K562 (cell line): ENCODE measurements around the gene CDKN2B-AS1. TPM values are rescaled to one million over a fixed set of nuclear protein-coding genes. Genes with fewer than 3 reads are reported as not detected.

Source experiments
- ATAC-seq: fragments of 200-7000 bp; cut with Tn5 transposase; 3 replicates; pipeline ENCODE4 v1.9.1; 2020; ENCODE audit warnings: moderate library complexity
- BruUV-seq: library from RNA; stranded (reverse); fragments of 400-500 nt; replicated peaks from 2 replicates; lab custom pipeline; 2021; lab: Mats Ljungman, UMichigan
- CTCF ChIA-PET: fragments of 300-600 bp; formaldehyde crosslinking; extraction: SDS; loops from one replicate; lab custom pipeline; 2021; ENCODE audit warnings: low intra/inter-chr PET ratio; lab: Yijun Ruan, JAX
- POLR2A ChIA-PET: fragments of 300-600, 350-650 bp; sonication (Branson Sonifier 250); formaldehyde crosslinking; extraction: SDS; loops from one replicate; lab custom pipeline; 2021; ENCODE audit warnings: antibody characterized with exemption, inconsistent platforms; lab: Yijun Ruan, JAX
- DNase-seq, 4 experiments: peaks; one replicate each; pipeline versions ENCODE4 v3.0.0 to v3.0.0-alpha.2; 2011 to 2018; ENCODE audit warnings: low spot score in 3 of 4, mixed read lengths in 3 of 4; ENCODE audit errors: extremely low read depth in 1 of 4
- FAIRE-seq: peaks from 2 replicates; lab custom pipeline; 2011; peaks lifted over from hg19 to GRCh38; lab: Jason Lieb, UNC
- H2AFZ ChIP-seq: 2 replicates; pipeline ENCODE4 v1.6.0; 2011; ENCODE audit warnings: low read depth, low read length, control low read depth, inconsistent platforms
- H3K27ac ChIP-seq: fragments of 200-600 bp; 3 replicates; pipeline ENCODE4 v1.8.0; 2011; ENCODE audit warnings: low read depth, mild to moderate bottlenecking, control low read depth, inconsistent platforms, low read length, moderate library complexity, mixed read lengths; ENCODE audit errors: extremely low read depth
- H3K27me3 ChIP-seq, 2 experiments: fragments of 300-600 bp in 1 of 2; 2 replicates in 1 of 2; 3 replicates in 1 of 2; pipeline versions ENCODE4 v1.6.0 to v1.8.0; 2011; ENCODE audit warnings: inconsistent platforms in 2 of 2, low read length in 2 of 2, mild to moderate bottlenecking in 1 of 2, mixed read lengths in 1 of 2, moderate library complexity in 1 of 2; ENCODE audit not compliant: control insufficient read depth in 2 of 2, insufficient read depth in 2 of 2
- H3K36me3 ChIP-seq: fragments of 300-600 bp; 3 replicates; pipeline ENCODE4 v1.8.0; 2011; ENCODE audit warnings: mild to moderate bottlenecking, low read length, inconsistent platforms; ENCODE audit not compliant: control insufficient read depth, insufficient read depth
- H3K4me1 ChIP-seq, 2 experiments: fragments of 200-600 bp in 1 of 2; replicated peaks in 1 of 2; 2 replicates in 1 of 2; 3 replicates in 1 of 2; pipeline versions ENCODE4 v1.5.1 to v1.8.0; 2011; ENCODE audit warnings: inconsistent platforms in 2 of 2, low read length in 2 of 2, mild to moderate bottlenecking in 1 of 2, mixed read lengths in 1 of 2, moderate library complexity in 1 of 2; ENCODE audit not compliant: control insufficient read depth in 2 of 2, insufficient read depth in 2 of 2
- H3K4me2 ChIP-seq: 2 replicates; pipeline ENCODE4 v1.6.1; 2011; ENCODE audit warnings: low read length, control low read depth, inconsistent platforms, mixed read lengths; ENCODE audit not compliant: insufficient read depth
- H3K4me3 ChIP-seq: fragments of 200-600 bp; sonication (generic), shearing (Covaris generic); 2 replicates; pipeline ENCODE4 v1.5.1; 2016; ENCODE audit warnings: control low read depth, inconsistent platforms
- H3K79me2 ChIP-seq: fragments of 200-600 bp; 3 replicates; pipeline ENCODE4 v1.8.0; 2011; ENCODE audit warnings: low read length, inconsistent platforms; ENCODE audit not compliant: control insufficient read depth, insufficient read depth
- H3K9ac ChIP-seq, 2 experiments: 2 replicates each; pipeline versions ENCODE4 v1.6.0 to v1.6.1; 2011; ENCODE audit warnings: low read depth in 2 of 2, low read length in 2 of 2, control low read depth in 1 of 2, inconsistent platforms in 1 of 2, mild to moderate bottlenecking in 1 of 2, mixed read lengths in 1 of 2; ENCODE audit not compliant: insufficient read depth in 1 of 2
- H3K9me1 ChIP-seq: one replicate; pipeline ENCODE4 v1.6.0; 2011; ENCODE audit warnings: inconsistent platforms, mild to moderate bottlenecking, low read length, moderate library complexity; ENCODE audit not compliant: control insufficient read depth, insufficient read depth
- H3K9me3 ChIP-seq: replicated peaks from 2 replicates; pipeline ENCODE4 v1.5.1; 2011; ENCODE audit warnings: low read depth, low read length, inconsistent platforms; ENCODE audit not compliant: control insufficient read depth, insufficient read depth
- H4K20me1 ChIP-seq: replicated peaks from 2 replicates; pipeline ENCODE4 v1.6.1; 2011; ENCODE audit warnings: low read length, inconsistent platforms, mixed read lengths; ENCODE audit not compliant: control insufficient read depth, insufficient read depth
- BCL6 ChIP-seq: fragments of 250-450 bp; sonication (Bioruptor Pico); IDR thresholded peaks from 2 replicates; pipeline ENCODE4 v1.4.0; 2020
- CREB3 ChIP-seq: fragments of 450-650 bp; conservative IDR thresholded peaks from 2 replicates; pipeline ENCODE4 v1.6.1; 2016; ENCODE audit warnings: missing genetic modification characterization, low read depth, mild to moderate bottlenecking, missing compliant biosample characterization, moderate library complexity
- DACH1 ChIP-seq: fragments of 450-650 bp; IDR thresholded peaks from 2 replicates; pipeline ENCODE4 v1.6.1; 2018; ENCODE audit not compliant: partially characterized antibody
- FOXP1 ChIP-seq: sonication (generic); formaldehyde crosslinking; IDR thresholded peaks from 2 replicates; pipeline ENCODE4 v1.8.0; 2022; ENCODE audit warnings: mild to moderate bottlenecking, missing genetic modification reagents
- GMEB1 ChIP-seq: fragments of 250-450 bp; sonication (Bioruptor Pico); IDR thresholded peaks from 2 replicates; pipeline ENCODE4 v1.4.0; 2020; ENCODE audit warnings: mild to moderate bottlenecking
- OTX1 ChIP-seq: fragments of 450-650 bp; formaldehyde crosslinking; IDR thresholded peaks from 2 replicates; pipeline ENCODE4 v1.4.0; 2022; ENCODE audit warnings: mild to moderate bottlenecking
- PML ChIP-seq: IDR thresholded peaks from 2 replicates; pipeline ENCODE4 v1.6.1; 2012; ENCODE audit warnings: low read length, inconsistent platforms
- RAD51 ChIP-seq: fragments of 450-650 bp; IDR thresholded peaks from 2 replicates; pipeline ENCODE4 v1.7.1; 2016; ENCODE audit warnings: low read depth, mild to moderate bottlenecking, borderline replicate concordance
- RBFOX2 ChIP-seq: fragments of 200-400 bp; formaldehyde crosslinking; IDR thresholded peaks from 2 replicates; pipeline ENCODE4 v1.6.1; 2017; ENCODE audit warnings: low read depth, mild to moderate bottlenecking, low read length, moderate library complexity
- RBM39 ChIP-seq: fragments of 200-400 bp; formaldehyde crosslinking; optimal IDR thresholded peaks from 2 replicates; pipeline ENCODE3; 2018; ENCODE audit warnings: low read depth, low read length
- SP1 ChIP-seq: sonication (generic); formaldehyde crosslinking; IDR thresholded peaks from 2 replicates; pipeline ENCODE4 v1.8.1; 2022; ENCODE audit warnings: mild to moderate bottlenecking, missing genetic modification reagents
- ZBTB17 ChIP-seq: fragments of 450-650 bp; formaldehyde crosslinking; IDR thresholded peaks from 2 replicates; pipeline ENCODE4 v1.4.0; 2020; ENCODE audit warnings: mild to moderate bottlenecking
- ZNF133 ChIP-seq: fragments of 250-450 bp; sonication (Bioruptor Pico); IDR thresholded peaks from 2 replicates; pipeline ENCODE4 v1.4.0; 2020; ENCODE audit warnings: mild to moderate bottlenecking
- ZNF551 ChIP-seq: fragments of 250-450 bp; sonication (Bioruptor Pico); IDR thresholded peaks from 2 replicates; pipeline ENCODE4 v1.5.0; 2021; ENCODE audit warnings: mild to moderate bottlenecking, moderate library complexity
- in situ Hi-C: fragments of 300-500 bp; cut with MboI; formaldehyde crosslinking; loops from 4 replicates; pipeline ENCODE4 v1.15.0; 2018; ENCODE audit warnings: inconsistent platforms, mixed read lengths
- intact Hi-C: fragments of 100-400 bp; cut with micrococcal nuclease; formaldehyde crosslinking; loops from 2 replicates; pipeline ENCODE4 v1.14.2; 2022
- polyA plus RNA-seq, 8 experiments: library from polyadenylated mRNA; depleted of rRNA in 4 of 8; stranded (reverse) in 5 of 8; unstranded in 3 of 8; fragments of >200 nt; fragmentation: Nextera tagmentation in 2 of 8; fragmentation: Illumina TruSeq in 1 of 8; extraction: Ambion mirVana in 2 of 8; extraction: Trizol in 1 of 8; gene quantifications; 2 replicates each; pipeline versions ENCODE4 v1.2.1 to v1.2.3, GENCODE V29; 2011 to 2014; ENCODE audit warnings: inconsistent platforms in 1 of 8, missing spikeins in 1 of 8
- total RNA-seq, 7 experiments: library from RNA; depleted of rRNA in 6 of 7; stranded (reverse); fragments of >200 nt in 6 of 7; fragmentation: Illumina TruSeq in 2 of 7; extraction: Trizol in 2 of 7; gene quantifications; 2 replicates each; pipeline versions ENCODE4 v1.2.1 to v1.2.3, GENCODE V29; 2011 to 2021; ENCODE audit warnings: low replicate concordance in 1 of 7
- TF ChIP-seq, protein P1 (sequence below): fragments of 250-450 bp; sonication (Bioruptor Pico); IDR thresholded peaks from 2 replicates; pipeline ENCODE4 v1.5.0; 2020; ENCODE audit warnings: mild to moderate bottlenecking

CDKN2B-AS1 gene
- total and polyA plus RNA-seq, 9 of the 15 experiments (the other 6 are each of a cell fraction or from before 2014, with no cell fraction given) = not detected

DNA sequence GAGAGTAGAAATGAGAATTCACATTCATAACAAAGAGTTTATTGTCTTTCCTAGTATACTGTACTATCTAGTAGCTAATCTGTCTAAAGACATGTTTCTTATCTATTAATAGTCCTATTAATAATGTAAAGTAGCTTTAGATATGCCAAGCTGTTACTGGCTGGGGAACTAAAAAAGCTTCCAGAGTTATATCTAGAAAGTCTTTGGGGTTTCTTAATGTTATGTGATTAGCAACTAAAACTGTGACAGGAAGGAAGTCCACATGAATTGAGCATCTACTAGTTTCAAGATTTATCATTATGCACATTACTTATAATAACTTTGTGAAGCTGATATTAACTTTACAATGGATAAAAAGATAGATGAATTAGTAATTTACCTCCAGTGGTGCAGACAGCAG is 137.2 kb downstream of the CDKN2B-AS1 start:
- no TSS peak for BruUV-seq
- no peak overlapping the region for H2AFZ ChIP-seq
- intact Hi-C loops = no loop called here
- in situ Hi-C loops = no loop called here
- FAIRE-seq (no peak), DNase-seq (no peak), ATAC-seq (no peak)
- H3K4me2 ChIP-seq = no peak overlapping the region
- H3K4me3 ChIP-seq = no peak overlapping the region
- H3K27ac ChIP-seq = no peak overlapping the region
- POLR2A ChIA-PET = no interaction called here
- H3K4me1 ChIP-seq = no peaks in the 10 kb centered on the region
- no peak overlapping the region for H3K9ac ChIP-seq
- TF ChIP-seq CREB3 (no peak), ZBTB17 (CRISPR knock-in tag) (no peak), RBFOX2 (no peak), DACH1 (no peak), BCL6 (CRISPR knock-in tag) (no peak), OTX1 (CRISPR knock-in tag) (no peak), ZNF551 (no peak), ZNF133 (no peak), FOXP1 (CRISPR knock-in tag) (no peak), SP1 (CRISPR knock-in tag) (no peak), GMEB1 (CRISPR knock-in tag) (no peak), RBM39 (no peak), PML (no peak), RAD51 (no peak)
- TF ChIP-seq, protein P1, sequence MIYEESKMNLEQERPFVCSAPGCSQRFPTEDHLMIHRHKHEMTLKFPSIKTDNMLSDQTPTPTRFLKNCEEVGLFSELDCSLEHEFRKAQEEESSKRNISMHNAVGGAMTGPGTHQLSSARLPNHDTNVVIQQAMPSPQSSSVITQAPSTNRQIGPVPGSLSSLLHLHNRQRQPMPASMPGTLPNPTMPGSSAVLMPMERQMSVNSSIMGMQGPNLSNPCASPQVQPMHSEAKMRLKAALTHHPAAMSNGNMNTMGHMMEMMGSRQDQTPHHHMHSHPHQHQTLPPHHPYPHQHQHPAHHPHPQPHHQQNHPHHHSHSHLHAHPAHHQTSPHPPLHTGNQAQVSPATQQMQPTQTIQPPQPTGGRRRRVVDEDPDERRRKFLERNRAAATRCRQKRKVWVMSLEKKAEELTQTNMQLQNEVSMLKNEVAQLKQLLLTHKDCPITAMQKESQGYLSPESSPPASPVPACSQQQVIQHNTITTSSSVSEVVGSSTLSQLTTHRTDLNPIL (CRISPR knock-in tag) = no peak
- no peaks in the 10 kb centered on the region for H3K9me1 ChIP-seq
- no peaks in the 10 kb centered on the region for H3K27me3 ChIP-seq
- no peaks in the 10 kb centered on the region for H3K79me2 ChIP-seq
- no peaks in the 10 kb centered on the region for H4K20me1 ChIP-seq
- H3K9me3 ChIP-seq = no peaks in the 10 kb centered on the region
- CTCF ChIA-PET = no interaction called here
- H3K36me3 ChIP-seq = no peaks in the 10 kb centered on the region
